Adipocyte (in vitro differentiated cells): ENCODE results near the gene EIF1AD.

Experiments
- DNase-seq: peaks from one replicate; pipeline ENCODE4 v3.0.0-alpha.2; 2015; ENCODE audit warnings: low read depth
- H3K27me3 ChIP-seq: replicated peaks from 2 replicates; pipeline ENCODE4 v1.7.0; 2013; ENCODE audit warnings: mild to moderate bottlenecking, low read length, moderate library complexity; ENCODE audit not compliant: control insufficient read depth, insufficient read depth
- H3K36me3 ChIP-seq: 2 replicates; pipeline ENCODE4 v1.7.0; 2013; ENCODE audit warnings: low read length, mild to moderate bottlenecking, moderate library complexity; ENCODE audit not compliant: control insufficient read depth, insufficient read depth, severe bottlenecking
- H3K4me1 ChIP-seq: 2 replicates; pipeline ENCODE4 v1.7.0; 2013; ENCODE audit warnings: mild to moderate bottlenecking, low read length, moderate library complexity; ENCODE audit not compliant: control insufficient read depth, insufficient read depth
- H3K4me3 ChIP-seq: 2 replicates; pipeline ENCODE4 v1.7.0; 2013; ENCODE audit warnings: mild to moderate bottlenecking, low read length, moderate library complexity
- H3K9ac ChIP-seq: 2 replicates; pipeline ENCODE4 v1.7.0; 2013; ENCODE audit warnings: mild to moderate bottlenecking, low read length, moderate library complexity
- H3K9me3 ChIP-seq: 2 replicates; pipeline ENCODE4 v1.7.0; 2013; ENCODE audit warnings: mild to moderate bottlenecking, low read length, moderate library complexity; ENCODE audit not compliant: control insufficient read depth

EIF1AD gene

DNA sequence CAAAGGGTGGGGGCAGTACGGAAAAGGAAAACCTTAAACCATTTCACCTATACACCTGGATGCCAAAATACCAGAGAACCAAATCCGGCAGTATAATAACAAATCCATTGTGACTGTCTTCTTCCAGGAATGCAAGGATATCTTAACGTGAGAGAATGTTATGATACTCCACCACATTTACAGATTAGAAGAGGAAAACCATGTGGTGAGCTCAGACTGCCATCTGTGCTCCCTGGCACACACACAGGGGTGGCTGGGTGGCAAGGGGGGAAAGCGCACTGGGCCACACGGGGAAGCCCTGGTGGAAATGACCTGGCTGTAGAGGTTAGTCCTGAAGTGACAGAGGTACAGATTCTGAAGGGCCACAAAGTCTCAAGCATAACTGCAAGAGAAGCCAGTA lies 9.9 kb downstream of the EIF1AD start:
- no peak overlapping the region for H3K4me3 ChIP-seq
- no peak for DNase-seq
- no peaks in the 10 kb centered on the region for H3K9me3 ChIP-seq
- H3K4me1 ChIP-seq, result no peaks in the 10 kb centered on the region
- no peak overlapping the region for H3K9ac ChIP-seq
- H3K36me3 ChIP-seq, result peaks cover 16% of the 10 kb centered on the region
- no peaks in the 10 kb centered on the region for H3K27me3 ChIP-seq

- Histone ChIP-seq H3K4me1 (no peaks in the 10 kb centered on the region), H3K36me3 (peaks cover 9% of the 10 kb centered on the region), H3K27me3 (no peaks in the 10 kb centered on the region), H3K9ac (no peak overlapping the region), H3K9me3 (no peaks in the 10 kb centered on the region), H3K4me3 (no peak overlapping the region)
- DNase-seq, result peak; percentile 98
Observed at GRCh38 chr11:65988791-65989592, 13.0 kb downstream of the EIF1AD start.

DNA sequence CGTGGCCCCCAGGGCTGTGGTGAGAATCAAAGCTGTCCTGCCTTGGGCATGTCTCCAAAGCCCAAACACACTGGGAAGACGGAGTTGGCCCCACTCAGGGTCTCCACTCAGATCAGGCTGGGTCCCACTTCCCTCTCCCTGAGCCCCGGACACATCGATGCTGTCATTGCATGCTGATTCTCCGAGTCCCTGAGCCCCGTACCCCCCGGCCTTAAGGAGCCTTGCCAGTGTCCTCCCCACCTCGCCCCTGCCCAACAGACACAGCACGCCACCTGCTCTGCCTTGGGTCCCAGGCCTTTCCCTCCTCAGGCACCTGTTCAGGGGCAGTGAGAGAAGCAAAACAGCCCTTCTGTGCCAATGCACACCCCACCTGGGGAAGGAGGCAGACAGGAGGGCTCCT lies 14.6 kb downstream of the EIF1AD start:
- no peak overlapping the region for H3K4me3 ChIP-seq
- H3K9ac ChIP-seq, result no peak overlapping the region
- no peaks in the 10 kb centered on the region for H3K4me1 ChIP-seq
- no peaks in the 10 kb centered on the region for H3K9me3 ChIP-seq
- peaks cover 13% of the 10 kb centered on the region for H3K36me3 ChIP-seq
- no peaks in the 10 kb centered on the region for H3K27me3 ChIP-seq
- DNase-seq, result no peak

DNA sequence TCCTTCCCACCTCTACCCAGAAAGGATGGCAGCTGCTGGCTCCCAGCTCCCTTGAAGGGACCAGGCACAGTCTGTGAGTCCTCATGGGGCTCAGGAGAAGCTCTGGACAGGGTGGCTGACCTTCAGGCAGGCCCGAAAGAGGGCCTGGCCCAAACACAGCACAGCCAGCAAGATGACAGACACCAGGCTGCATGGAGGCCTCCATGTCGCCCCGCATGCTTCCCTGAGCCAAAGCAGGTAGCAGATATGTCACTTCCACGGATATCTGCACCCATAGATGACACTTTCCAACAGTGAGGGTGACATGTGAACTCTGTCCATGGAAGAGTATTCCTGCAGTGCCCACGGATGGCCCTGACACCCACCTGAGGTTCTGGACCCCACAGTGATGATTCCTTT lies 18.4 kb downstream of the EIF1AD start:
- Histone ChIP-seq H3K4me1 (no peaks in the 10 kb centered on the region), H3K36me3 (peaks cover 14% of the 10 kb centered on the region), H3K9ac (no peak overlapping the region), H3K4me3 (no peak overlapping the region), H3K27me3 (no peaks in the 10 kb centered on the region), H3K9me3 (no peaks in the 10 kb centered on the region)
- DNase-seq, result no peak

DNA sequence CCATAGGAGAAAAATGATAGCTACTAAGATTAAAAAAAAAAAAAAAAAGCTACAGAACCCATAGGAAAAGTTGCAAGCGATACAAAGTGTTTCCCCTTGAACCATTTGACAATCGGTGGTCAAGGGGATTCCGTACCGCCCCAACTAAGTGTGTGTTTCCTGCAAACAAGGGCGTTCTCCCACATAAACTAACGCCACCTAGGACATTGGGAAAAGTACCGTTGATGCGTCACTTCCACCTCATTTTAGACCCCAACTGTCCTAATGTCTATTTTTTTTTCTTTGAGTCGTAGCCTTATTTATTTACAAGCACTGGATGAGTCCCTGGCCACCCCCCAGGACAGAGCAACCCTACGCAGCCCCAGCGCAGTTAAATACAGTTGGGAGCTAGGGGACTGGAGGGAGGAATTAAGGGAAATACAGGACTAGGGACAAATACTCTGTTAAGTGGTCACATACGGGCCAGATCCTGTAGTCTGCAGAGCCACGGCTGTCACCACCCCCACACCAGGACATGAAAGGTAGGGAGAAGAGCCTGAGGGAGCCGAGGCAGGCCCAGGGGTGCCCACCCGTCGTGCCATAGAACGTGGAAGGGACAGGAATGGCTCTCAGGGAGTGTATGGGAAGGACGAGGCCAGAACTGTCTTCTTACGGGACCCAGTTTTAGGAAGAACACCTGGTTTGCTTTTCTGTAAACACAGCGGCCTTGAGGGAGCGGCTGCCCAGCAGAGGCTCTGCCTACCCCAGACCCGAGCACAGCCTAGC lies 19.0 kb downstream of the EIF1AD start:
- Histone ChIP-seq H3K36me3 (peaks cover 20% of the 10 kb centered on the region), H3K4me3 (no peak overlapping the region), H3K9me3 (no peaks in the 10 kb centered on the region), H3K9ac (no peak overlapping the region), H3K27me3 (no peaks in the 10 kb centered on the region), H3K4me1 (no peaks in the 10 kb centered on the region)
- DNase-seq, result no peak

GRCh38 chr11:65981972-65982823 lies 19.8 kb downstream of the EIF1AD start:
- H3K4me1 ChIP-seq, result no peaks in the 10 kb centered on the region
- H3K4me3 ChIP-seq, result no peak overlapping the region
- DNase-seq, result no peak
- no peaks in the 10 kb centered on the region for H3K9me3 ChIP-seq
- H3K9ac ChIP-seq, result no peak overlapping the region
- H3K27me3 ChIP-seq, result no peaks in the 10 kb centered on the region
- H3K36me3 ChIP-seq, result peaks cover 28% of the 10 kb centered on the region

DNA sequence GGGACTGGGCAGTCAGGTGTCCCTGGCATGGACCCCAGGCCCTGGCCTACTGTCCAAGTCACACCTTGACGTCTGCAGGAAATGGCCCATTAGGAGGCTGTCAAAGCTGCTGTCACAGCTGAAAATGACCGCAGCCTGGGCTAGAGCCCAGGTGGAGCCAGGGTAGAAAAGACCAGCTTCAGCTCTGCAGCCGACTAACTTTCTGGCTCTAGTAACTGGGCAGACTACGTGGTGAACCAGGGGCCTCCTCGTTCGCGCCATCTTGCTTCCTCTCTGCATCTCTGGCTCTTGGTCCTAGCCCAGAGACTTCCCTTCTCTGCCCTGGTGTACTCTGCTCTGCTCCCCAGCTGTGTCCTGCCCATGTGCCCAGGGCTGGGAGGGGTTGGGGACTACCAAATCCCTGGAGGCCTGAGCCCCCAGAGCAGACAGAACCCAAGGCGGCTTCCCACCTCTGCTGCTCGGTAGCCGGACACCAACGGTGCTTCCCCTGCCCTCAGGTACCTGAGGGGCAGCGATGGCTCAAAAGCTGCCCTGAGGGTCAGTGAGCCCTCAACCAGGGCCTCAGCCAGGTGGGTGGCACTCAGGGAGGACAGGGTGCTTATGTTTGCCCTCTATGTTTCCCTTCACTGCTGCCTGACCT lies 20.7 kb downstream of the EIF1AD start:
- Histone ChIP-seq H3K27me3 (no peaks in the 10 kb centered on the region), H3K36me3 (peaks cover 38% of the 10 kb centered on the region), H3K9me3 (no peaks in the 10 kb centered on the region), H3K9ac (no peak overlapping the region), H3K4me1 (no peaks in the 10 kb centered on the region), H3K4me3 (no peak overlapping the region)
- DNase-seq, result no peak

GRCh38 chr11:65979261-65979759 lies 22.6 kb downstream of the EIF1AD start:
- H3K27me3 ChIP-seq, result no peaks in the 10 kb centered on the region
- H3K36me3 ChIP-seq, result peaks cover 43% of the 10 kb centered on the region
- H3K4me1 ChIP-seq, result no peaks in the 10 kb centered on the region
- DNase-seq, result no peak
- H3K9me3 ChIP-seq, result no peaks in the 10 kb centered on the region
- H3K9ac ChIP-seq, result no peak overlapping the region
- H3K4me3 ChIP-seq, result no peak overlapping the region

GRCh38 chr11:65978391-65979238 lies 23.3 kb downstream of the EIF1AD start:
- Histone ChIP-seq H3K4me3 (no peak overlapping the region), H3K9me3 (no peaks in the 10 kb centered on the region), H3K27me3 (no peaks in the 10 kb centered on the region), H3K9ac (no peak overlapping the region), H3K4me1 (no peaks in the 10 kb centered on the region), H3K36me3 (peaks cover 40% of the 10 kb centered on the region)
- no peak for DNase-seq
